ENCODE data around the gene GAS7. TPM values are rescaled to one million over a fixed set of nuclear protein-coding genes. Genes with fewer than 3 reads are reported as not detected.

GAS7 gene
- total and polyA plus RNA-seq, 3 experiments from 2014 or later, result 1.9 to 4.4 (median 3.3) TPM

- Mint-ChIP-seq H3K4me1 (peaks cover 20 to 21% (median 21%) of the 10 kb centered on the region in 3 donors), H3K36me3 (peaks cover 0 to 4% (median 0%) of the 10 kb centered on the region in 3 donors), H3K4me3 (no peak overlapping the region), H3K9me3 (no peaks in the 10 kb centered on the region), H3K27me3 (peaks cover 4 to 9% of the 10 kb centered on the region in 2 donors), H3K27ac (no peak overlapping the region)
- Histone ChIP-seq H3K9me3 (ENCODE audit: low read length) (no peaks in the 10 kb centered on the region), H3K4me1 (ENCODE audit: insufficient read depth, low read length) (peaks cover 17% of the 10 kb centered on the region), H3K36me3 (ENCODE audit: insufficient read depth, low read length) (no peaks in the 10 kb centered on the region), H3K27me3 (ENCODE audit: insufficient read depth, low read length, poor library complexity, severe bottlenecking) (no peaks in the 10 kb centered on the region), H3K27ac (ENCODE audit: low read depth, low read length) (no peak overlapping the region), H3K4me3 (ENCODE audit: low read length) (no peak overlapping the region)
- no peak for DNase-seq
- POLR2A ChIA-PET, result no interaction called here
- CTCF ChIA-PET, result no interaction called here
Observed at GRCh38 chr17:10173913-10174312, 24.5 kb downstream of the GAS7 start.

DNA sequence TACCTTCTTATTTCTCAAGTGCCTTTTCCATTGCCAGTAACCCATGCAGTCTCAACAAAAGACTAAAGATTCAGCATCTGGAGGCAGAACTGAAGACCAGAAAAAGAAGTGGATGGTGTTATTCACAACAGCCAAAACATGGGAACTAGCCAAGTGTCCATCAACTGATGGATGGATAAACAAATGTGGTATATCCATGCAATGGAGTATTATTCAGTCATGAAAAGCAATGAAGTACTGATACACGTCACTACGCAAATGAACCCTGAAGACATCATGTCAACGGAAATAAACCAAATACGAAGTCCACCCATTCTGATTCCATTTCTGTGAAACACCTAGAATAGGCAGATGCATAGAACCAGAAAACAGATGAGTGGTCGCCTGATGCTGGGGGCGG is 25.6 kb downstream of the GAS7 start:
- Histone ChIP-seq H3K9me3 (ENCODE audit: low read length) (no peaks in the 10 kb centered on the region), H3K4me1 (ENCODE audit: insufficient read depth, low read length) (peaks cover 17% of the 10 kb centered on the region), H3K4me3 (ENCODE audit: low read length) (no peak overlapping the region), H3K27me3 (ENCODE audit: insufficient read depth, low read length, poor library complexity, severe bottlenecking) (no peaks in the 10 kb centered on the region), H3K36me3 (ENCODE audit: insufficient read depth, low read length) (no peaks in the 10 kb centered on the region), H3K27ac (ENCODE audit: low read depth, low read length) (no peak overlapping the region)
- CTCF ChIA-PET, result no interaction called here
- peaks cover 15 to 21% (median 19%) of the 10 kb centered on the region in 3 donors for H3K4me1 Mint-ChIP-seq
- H3K36me3 Mint-ChIP-seq, result peaks cover 0 to 4% (median 0%) of the 10 kb centered on the region in 3 donors
- POLR2A ChIA-PET, result no interaction called here
- no peak for DNase-seq
- H3K9me3 Mint-ChIP-seq, result no peaks in the 10 kb centered on the region
- no peak overlapping the region for H3K4me3 Mint-ChIP-seq
- peaks cover 4 to 9% of the 10 kb centered on the region in 2 donors for H3K27me3 Mint-ChIP-seq
- H3K27ac Mint-ChIP-seq, result peak overlapping the region in 1 of 8 donors; percentile 74

DNA sequence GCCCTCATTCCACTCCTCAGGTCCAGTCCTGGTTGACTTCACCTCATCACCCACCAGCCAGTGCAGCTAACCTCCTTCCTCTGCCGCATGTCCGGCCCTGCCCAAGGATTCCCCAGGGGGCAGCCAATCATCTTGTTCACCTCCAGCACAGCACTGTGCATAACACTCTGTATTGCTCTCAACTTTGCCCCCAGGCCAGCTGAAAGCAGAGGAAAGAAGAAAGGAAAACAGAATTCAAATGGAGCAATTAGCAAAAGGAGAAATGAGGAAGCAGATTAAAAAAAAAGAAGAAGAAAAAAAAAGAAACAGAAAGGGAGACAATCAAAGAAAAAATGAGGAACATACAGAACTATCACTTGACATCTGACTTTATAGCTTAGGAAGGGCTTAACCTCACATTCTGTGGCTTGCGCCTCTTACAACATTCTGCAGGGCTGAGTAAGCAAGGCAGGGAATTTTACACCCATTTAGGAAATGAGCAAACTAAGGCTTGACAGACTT is 26.1 kb downstream of the GAS7 start:
- POLR2A ChIA-PET, result no interaction called here
- peaks cover 15 to 19% (median 17%) of the 10 kb centered on the region in 3 donors for H3K4me1 Mint-ChIP-seq
- H3K36me3 Mint-ChIP-seq, result peaks cover 0 to 4% (median 0%) of the 10 kb centered on the region in 3 donors
- DNase-seq, result no peak
- Histone ChIP-seq H3K36me3 (ENCODE audit: insufficient read depth, low read length) (no peaks in the 10 kb centered on the region), H3K4me3 (ENCODE audit: low read length) (no peak overlapping the region), H3K27me3 (ENCODE audit: insufficient read depth, low read length, poor library complexity, severe bottlenecking) (no peaks in the 10 kb centered on the region), H3K4me1 (ENCODE audit: insufficient read depth, low read length) (peaks cover 17% of the 10 kb centered on the region), H3K27ac (ENCODE audit: low read depth, low read length) (no peak overlapping the region), H3K9me3 (ENCODE audit: low read length) (no peaks in the 10 kb centered on the region)
- H3K27ac Mint-ChIP-seq, result peak overlapping the region in 4 of 8 donors; percentile 37 to 83 (median 63)
- no peaks in the 10 kb centered on the region for H3K9me3 Mint-ChIP-seq
- H3K4me3 Mint-ChIP-seq, result peak overlapping the region in 2 of 7 donors; percentile 1 to 18
- peaks cover 4 to 9% of the 10 kb centered on the region in 2 donors for H3K27me3 Mint-ChIP-seq
- CTCF ChIA-PET, result no interaction called here

- Mint-ChIP-seq H3K9me3 (no peaks in the 10 kb centered on the region), H3K27ac (peak overlapping the region in 6 of 8 donors; percentile 22 to 83 (median 63)), H3K27me3 (peaks cover 4 to 9% of the 10 kb centered on the region in 2 donors), H3K36me3 (peaks cover 0 to 4% (median 0%) of the 10 kb centered on the region in 3 donors), H3K4me3 (peak overlapping the region in 1 of 7 donors; percentile 39), H3K4me1 (peaks cover 15 to 19% (median 17%) of the 10 kb centered on the region in 3 donors)
- CTCF ChIA-PET, result no interaction called here
- H3K36me3 ChIP-seq (ENCODE audit: insufficient read depth, low read length), result no peaks in the 10 kb centered on the region
- no peak overlapping the region for H3K4me3 ChIP-seq (ENCODE audit: low read length)
- DNase-seq, result no peak
- H3K9me3 ChIP-seq (ENCODE audit: low read length), result no peaks in the 10 kb centered on the region
- POLR2A ChIA-PET, result no interaction called here
- no peaks in the 10 kb centered on the region for H3K27me3 ChIP-seq (ENCODE audit: insufficient read depth, low read length, poor library complexity, severe bottlenecking)
- no peak overlapping the region for H3K27ac ChIP-seq (ENCODE audit: low read depth, low read length)
- H3K4me1 ChIP-seq (ENCODE audit: insufficient read depth, low read length), result peaks cover 17% of the 10 kb centered on the region
Observed at GRCh38 chr17:10171581-10171981, 26.8 kb downstream of the GAS7 start.

DNA sequence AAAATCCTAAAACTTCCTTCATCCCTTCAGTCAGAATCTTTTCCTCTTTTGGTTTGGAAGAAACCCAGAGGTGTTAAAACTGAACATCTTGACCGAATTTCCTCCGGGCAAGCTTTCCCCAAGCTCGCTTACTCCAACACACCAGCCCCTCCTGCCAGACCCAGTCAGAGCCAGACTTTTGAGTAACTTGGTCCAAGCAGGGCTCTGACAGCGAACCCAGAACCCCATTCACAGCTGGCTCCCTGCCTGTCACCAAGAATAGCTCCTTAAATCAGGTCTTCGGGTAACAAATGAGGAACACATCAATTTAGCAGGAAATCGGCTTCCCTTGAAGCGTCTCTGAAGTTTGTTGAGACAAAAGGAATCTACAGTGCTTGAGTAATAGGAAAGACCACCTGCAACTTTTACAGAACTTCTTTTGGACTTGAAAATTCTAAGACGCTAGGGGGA is 27.3 kb downstream of the GAS7 start:
- CTCF ChIA-PET, result no interaction called here
- peak overlapping the region in 2 of 7 donors; percentile 35 to 73 for H3K4me3 Mint-ChIP-seq
- Histone ChIP-seq H3K4me1 (ENCODE audit: insufficient read depth, low read length) (peaks cover 17% of the 10 kb centered on the region), H3K36me3 (ENCODE audit: insufficient read depth, low read length) (no peaks in the 10 kb centered on the region), H3K27ac (ENCODE audit: low read depth, low read length) (no peak overlapping the region), H3K4me3 (ENCODE audit: low read length) (no peak overlapping the region), H3K27me3 (ENCODE audit: insufficient read depth, low read length, poor library complexity, severe bottlenecking) (no peaks in the 10 kb centered on the region), H3K9me3 (ENCODE audit: low read length) (no peaks in the 10 kb centered on the region)
- H3K36me3 Mint-ChIP-seq, result peaks cover 0 to 4% (median 0%) of the 10 kb centered on the region in 3 donors
- DNase-seq, result no peak
- POLR2A ChIA-PET, result no interaction called here
- H3K4me1 Mint-ChIP-seq, result peaks cover 15 to 19% (median 17%) of the 10 kb centered on the region in 3 donors
- peaks cover 4 to 9% of the 10 kb centered on the region in 2 donors for H3K27me3 Mint-ChIP-seq
- peak overlapping the region in 3 of 8 donors; percentile 56 to 81 (median 70) for H3K27ac Mint-ChIP-seq
- H3K9me3 Mint-ChIP-seq, result no peaks in the 10 kb centered on the region

DNA sequence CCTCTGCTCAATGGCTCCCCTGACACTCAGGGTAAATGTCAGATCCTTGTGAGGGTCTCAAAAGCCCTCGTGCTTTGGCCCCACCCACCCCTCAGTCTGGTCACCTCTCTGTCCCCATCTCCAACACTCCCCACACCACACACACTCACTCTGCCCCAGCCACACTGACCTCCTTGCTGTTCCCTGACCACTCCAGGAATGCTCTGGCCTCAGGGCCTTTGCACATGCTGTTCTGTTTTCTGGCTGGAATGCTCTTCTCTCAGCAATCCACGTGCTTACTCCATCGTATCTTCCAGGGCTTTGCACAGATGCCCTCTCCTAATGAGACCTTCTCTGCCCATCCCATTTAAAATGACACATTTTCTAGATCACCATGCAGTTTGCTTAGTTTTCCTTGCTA is 28.2 kb downstream of the GAS7 start:
- Histone ChIP-seq H3K4me3 (ENCODE audit: low read length) (no peak overlapping the region), H3K9me3 (ENCODE audit: low read length) (no peaks in the 10 kb centered on the region), H3K27ac (ENCODE audit: low read depth, low read length) (no peak overlapping the region), H3K36me3 (ENCODE audit: insufficient read depth, low read length) (no peaks in the 10 kb centered on the region), H3K27me3 (ENCODE audit: insufficient read depth, low read length, poor library complexity, severe bottlenecking) (no peaks in the 10 kb centered on the region), H3K4me1 (ENCODE audit: insufficient read depth, low read length) (peaks cover 17% of the 10 kb centered on the region)
- CTCF ChIA-PET, result interaction anchor here (0.6 kb wide), 1 partner anchor 335 kb away, joined by 3 read pairs; no protein-coding TSS in a partner anchor
- Mint-ChIP-seq H3K4me3 (no peak overlapping the region), H3K27ac (peak overlapping the region in 2 of 8 donors; percentile 18 to 52), H3K27me3 (peaks cover 4 to 9% of the 10 kb centered on the region in 2 donors), H3K4me1 (peaks cover 15 to 19% (median 17%) of the 10 kb centered on the region in 3 donors), H3K36me3 (peaks cover 0 to 4% (median 0%) of the 10 kb centered on the region in 3 donors), H3K9me3 (no peaks in the 10 kb centered on the region)
- POLR2A ChIA-PET, result no interaction called here
- DNase-seq, result no peak

- Mint-ChIP-seq H3K27me3 (peaks cover 4 to 9% of the 10 kb centered on the region in 2 donors), H3K4me3 (no peak overlapping the region), H3K27ac (no peak overlapping the region), H3K9me3 (no peaks in the 10 kb centered on the region), H3K36me3 (peaks cover 0 to 4% (median 0%) of the 10 kb centered on the region in 3 donors), H3K4me1 (peaks cover 15 to 19% (median 17%) of the 10 kb centered on the region in 3 donors)
- H3K9me3 ChIP-seq (ENCODE audit: low read length), result no peaks in the 10 kb centered on the region
- no peak overlapping the region for H3K27ac ChIP-seq (ENCODE audit: low read depth, low read length)
- ChIA-PET POLR2A (no interaction called here), CTCF (no interaction called here)
- DNase-seq, result no peak
- no peaks in the 10 kb centered on the region for H3K36me3 ChIP-seq (ENCODE audit: insufficient read depth, low read length)
- H3K4me1 ChIP-seq (ENCODE audit: insufficient read depth, low read length), result peaks cover 17% of the 10 kb centered on the region
- H3K4me3 ChIP-seq (ENCODE audit: low read length), result no peak overlapping the region
- H3K27me3 ChIP-seq (ENCODE audit: insufficient read depth, low read length, poor library complexity, severe bottlenecking), result no peaks in the 10 kb centered on the region
Observed at GRCh38 chr17:10169290-10169689, 29.1 kb downstream of the GAS7 start.

GRCh38 chr17:10166176-10166935 is 32.0 kb downstream of the GAS7 start:
- ChIA-PET POLR2A (no interaction called here), CTCF (no interaction called here)
- Histone ChIP-seq H3K27me3 (ENCODE audit: insufficient read depth, low read length, poor library complexity, severe bottlenecking) (no peaks in the 10 kb centered on the region), H3K4me1 (ENCODE audit: insufficient read depth, low read length) (peaks cover 4% of the 10 kb centered on the region), H3K27ac (ENCODE audit: low read depth, low read length) (no peak overlapping the region), H3K4me3 (ENCODE audit: low read length) (no peak overlapping the region), H3K36me3 (ENCODE audit: insufficient read depth, low read length) (no peaks in the 10 kb centered on the region), H3K9me3 (ENCODE audit: low read length) (no peaks in the 10 kb centered on the region)
- H3K36me3 Mint-ChIP-seq, result peaks cover 0 to 4% (median 0%) of the 10 kb centered on the region in 3 donors
- peaks cover 5 to 12% (median 8%) of the 10 kb centered on the region in 3 donors for H3K4me1 Mint-ChIP-seq
- H3K27ac Mint-ChIP-seq, result peak overlapping the region in 1 of 8 donors; percentile 37
- peaks cover 0 to 9% of the 10 kb centered on the region in 2 donors for H3K27me3 Mint-ChIP-seq
- DNase-seq, result no peak
- H3K4me3 Mint-ChIP-seq, result no peak overlapping the region
- H3K9me3 Mint-ChIP-seq, result no peaks in the 10 kb centered on the region

All from CD8-positive, alpha-beta memory T cell (primary cell).